Glomerular endothelial cell (primary cell): ENCODE data around the gene ATAD1. TPM values are rescaled to one million over a fixed set of nuclear protein-coding genes. Genes with fewer than 3 reads are reported as not detected.
"Not testable (repeated sequence)": the region's sequence is repeated elsewhere in the genome, so short reads cannot be mapped to it uniquely, and the experiment has no call there.

Source experiments
- DNase-seq: peaks from one replicate; pipeline ENCODE4 v3.0.0-alpha.2; 2011; ENCODE audit warnings: low read depth, low spot score; ENCODE audit errors: extremely low read depth
- total RNA-seq: library from RNA; depleted of rRNA; stranded (reverse); fragments of >200 nt; gene quantifications from 2 replicates; pipeline ENCODE4 v1.2.3, GENCODE V29; 2015

ATAD1 gene
- total RNA-seq, 1 donor from 2014 or later, result 34.7 TPM

GRCh38 chr10:87846711-87847110 is 28.7 kb upstream of the ATAD1 start:
- not testable (repeated sequence) for DNase-seq

GRCh38 chr10:87846023-87846422 is 28.0 kb upstream of the ATAD1 start:
- DNase-seq, result no peak

DNA sequence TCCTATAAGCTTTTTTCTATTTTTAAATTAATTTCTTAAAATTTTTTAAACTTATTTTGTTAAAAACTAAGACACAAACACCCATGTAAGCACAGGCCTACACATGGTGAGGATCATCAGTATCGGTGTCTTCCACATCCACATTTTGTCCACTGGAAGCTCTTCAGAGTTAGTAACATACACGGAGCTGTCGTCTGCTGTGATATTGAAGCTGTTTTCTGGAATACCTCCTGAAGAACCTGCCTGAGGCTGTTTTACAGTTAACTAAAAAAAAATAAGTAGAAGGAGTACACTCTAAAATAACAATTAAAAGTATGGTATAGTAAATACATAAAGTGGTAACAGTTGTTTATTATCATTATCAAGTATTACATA is 27.6 kb upstream of the ATAD1 start:
- no peak for DNase-seq

DNA sequence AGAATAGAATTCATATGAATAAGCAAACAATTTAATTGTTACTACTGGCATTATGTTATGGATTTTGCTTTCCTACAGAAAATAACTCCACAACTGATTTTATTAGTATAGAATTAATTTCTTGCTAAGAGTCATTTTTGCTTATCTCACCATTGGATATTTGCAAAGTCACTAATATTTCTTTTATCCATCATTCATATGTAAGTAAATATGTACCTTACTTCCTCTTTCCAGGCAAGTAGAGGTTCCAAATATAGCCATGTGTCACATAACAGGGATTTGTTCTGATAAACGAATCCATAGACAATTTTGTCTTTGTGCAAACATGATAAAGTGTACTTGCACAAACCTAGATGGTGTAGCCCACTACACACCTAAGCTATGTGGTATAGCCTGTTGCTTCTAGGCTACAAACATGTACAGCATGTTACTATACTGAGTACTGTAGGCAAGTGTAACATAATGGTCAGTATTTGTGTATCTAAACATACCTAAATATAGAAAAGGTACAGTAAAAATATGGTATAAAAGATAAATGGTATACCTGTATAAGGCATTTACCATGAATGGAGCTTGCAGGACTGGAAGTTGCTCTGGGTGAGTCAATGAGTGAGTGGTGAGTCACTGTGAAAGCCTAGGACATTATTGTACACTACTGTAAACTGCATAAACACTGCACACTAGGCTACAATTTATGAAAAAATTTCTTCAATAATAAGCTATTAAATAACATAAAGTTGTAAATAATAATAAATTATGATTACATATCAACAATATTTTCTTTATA is 27.0 kb upstream of the ATAD1 start:
- DNase-seq, result no peak

DNA sequence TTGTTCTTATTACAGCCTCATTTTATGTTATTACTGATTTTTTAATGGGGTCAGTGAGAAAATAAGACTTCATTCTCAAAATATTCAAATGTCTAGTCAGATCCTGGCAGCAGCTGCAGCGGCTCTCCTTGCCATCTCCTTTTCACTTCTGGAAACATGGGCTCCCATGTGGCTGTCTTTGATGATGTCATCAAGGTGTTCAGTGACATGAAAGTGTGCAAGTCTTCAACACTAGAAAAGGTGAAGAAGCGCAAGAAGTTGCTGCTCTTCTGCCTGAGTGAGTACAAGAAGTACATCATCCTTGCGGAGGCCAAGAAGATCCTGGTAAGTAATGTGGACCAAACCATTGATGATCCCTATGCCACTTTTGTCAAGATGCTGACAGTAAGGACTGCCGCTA is 25.7 kb upstream of the ATAD1 start:
- no peak for DNase-seq

GRCh38 chr10:87842776-87843497 is 24.9 kb upstream of the ATAD1 start:
- DNase-seq, result no peak

DNA sequence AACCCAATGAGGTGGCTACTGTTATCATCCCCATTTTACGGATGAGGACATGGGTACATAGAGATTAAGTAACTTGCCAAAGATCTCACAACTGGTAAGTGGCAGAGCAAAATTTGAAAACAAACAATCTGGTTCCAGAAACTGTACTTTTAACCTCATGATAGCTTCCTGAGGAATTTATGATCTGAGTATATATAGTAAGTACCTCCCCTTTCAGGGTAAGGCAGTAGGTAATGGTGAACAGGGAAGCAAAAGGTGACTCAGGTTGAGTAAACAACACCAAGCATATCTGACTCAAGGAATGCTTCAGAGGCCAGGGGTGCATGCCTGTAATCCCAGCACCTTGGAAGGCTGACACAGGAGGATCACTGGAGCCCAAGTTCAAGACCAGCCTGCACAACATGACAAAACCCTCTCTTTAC is 24.2 kb upstream of the ATAD1 start:
- DNase-seq, result no peak

GRCh38 chr10:87841186-87841585 is 23.2 kb upstream of the ATAD1 start:
- DNase-seq, result no peak

GRCh38 chr10:87838650-87839049 is 20.6 kb upstream of the ATAD1 start:
- DNase-seq, result no peak

GRCh38 chr10:87837445-87837844 is 19.4 kb upstream of the ATAD1 start:
- no peak for DNase-seq

DNA sequence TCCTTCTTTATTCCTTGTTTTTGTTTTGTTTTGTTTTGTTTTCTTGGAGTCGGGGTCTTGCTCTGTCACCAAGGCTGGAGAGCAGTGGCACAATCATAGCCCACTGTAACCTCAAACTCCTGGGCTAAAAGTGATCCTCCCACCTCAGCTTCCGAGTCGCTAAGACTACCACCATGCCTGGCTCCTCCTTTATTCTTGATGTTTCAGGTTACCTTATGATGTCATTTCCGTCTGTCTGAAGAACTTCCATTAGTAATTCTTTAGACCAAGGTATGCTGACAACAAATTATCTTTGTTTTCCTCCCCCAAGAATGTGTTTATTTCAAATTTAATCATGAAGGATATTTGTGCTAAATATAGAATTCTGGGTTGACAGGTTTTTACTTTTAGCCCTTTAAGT is 18.1 kb upstream of the ATAD1 start:
- DNase-seq, result no peak

- DNase-seq, result no peak
Measured at GRCh38 chr10:87829986-87830729, 12.1 kb upstream of the ATAD1 start.

GRCh38 chr10:87829051-87829450 is 11.0 kb upstream of the ATAD1 start:
- DNase-seq, result not testable (repeated sequence)

- DNase-seq, result no peak
Measured at GRCh38 chr10:87827681-87828080, 9.7 kb upstream of the ATAD1 start.

DNA sequence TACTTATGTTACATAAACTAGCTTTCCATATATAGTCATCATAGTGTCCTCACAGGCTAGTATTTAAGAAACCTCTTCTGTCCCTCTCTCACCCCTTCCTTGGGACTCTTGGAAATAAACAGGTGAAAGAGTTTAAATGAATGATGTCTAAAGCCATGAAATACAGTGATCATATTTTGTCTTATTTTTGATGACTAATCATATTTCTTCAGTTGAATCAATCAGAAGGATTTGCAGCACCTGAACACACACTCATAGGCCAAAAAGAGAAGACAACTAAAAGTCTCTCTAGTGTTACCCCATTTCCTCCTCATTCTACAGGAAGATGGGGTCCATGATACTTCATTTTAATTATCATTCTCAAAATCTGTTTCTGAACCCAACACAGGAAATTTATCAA is 8.6 kb upstream of the ATAD1 start:
- no peak for DNase-seq

GRCh38 chr10:87819289-87819585 is 1.2 kb upstream of the ATAD1 start:
- no peak for DNase-seq

DNA sequence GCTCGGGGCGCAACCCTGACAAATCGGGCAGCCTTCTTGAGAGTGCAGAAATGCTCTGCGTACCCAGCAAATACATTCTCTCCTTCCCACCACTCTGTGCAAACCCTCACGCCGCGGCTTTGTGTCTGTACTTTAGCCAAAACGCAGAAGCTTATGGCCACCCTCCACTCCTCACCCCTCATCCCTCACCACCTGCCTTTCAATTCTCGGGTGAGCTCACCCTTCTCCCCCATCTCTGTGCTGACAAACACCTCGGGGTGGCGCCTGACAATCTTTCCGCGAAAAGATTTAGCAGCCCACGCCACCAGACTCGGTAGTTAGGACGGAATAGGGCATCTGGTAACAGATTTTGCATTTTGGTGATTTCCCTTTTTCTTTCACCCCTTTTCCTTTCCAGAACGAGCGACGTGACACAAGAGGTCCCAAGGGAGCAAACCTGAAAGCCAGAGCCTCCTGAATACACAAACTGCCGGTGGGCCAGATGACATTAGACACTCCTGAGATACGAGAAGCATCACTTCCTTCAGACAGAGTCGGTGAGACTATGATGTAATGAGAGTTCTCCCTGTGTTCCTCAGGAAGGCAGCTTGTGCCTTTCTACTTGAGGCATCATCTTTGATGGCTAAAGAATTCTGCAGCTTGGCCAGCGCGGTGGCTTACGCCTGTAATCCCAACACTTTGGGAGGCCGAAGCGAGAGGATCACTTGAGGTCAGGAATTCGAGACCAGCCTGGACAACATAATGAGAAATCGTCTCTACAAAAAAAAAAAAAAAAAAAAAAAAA is 671 bp upstream of the ATAD1 start:
- DNase-seq, result no peak

DNA sequence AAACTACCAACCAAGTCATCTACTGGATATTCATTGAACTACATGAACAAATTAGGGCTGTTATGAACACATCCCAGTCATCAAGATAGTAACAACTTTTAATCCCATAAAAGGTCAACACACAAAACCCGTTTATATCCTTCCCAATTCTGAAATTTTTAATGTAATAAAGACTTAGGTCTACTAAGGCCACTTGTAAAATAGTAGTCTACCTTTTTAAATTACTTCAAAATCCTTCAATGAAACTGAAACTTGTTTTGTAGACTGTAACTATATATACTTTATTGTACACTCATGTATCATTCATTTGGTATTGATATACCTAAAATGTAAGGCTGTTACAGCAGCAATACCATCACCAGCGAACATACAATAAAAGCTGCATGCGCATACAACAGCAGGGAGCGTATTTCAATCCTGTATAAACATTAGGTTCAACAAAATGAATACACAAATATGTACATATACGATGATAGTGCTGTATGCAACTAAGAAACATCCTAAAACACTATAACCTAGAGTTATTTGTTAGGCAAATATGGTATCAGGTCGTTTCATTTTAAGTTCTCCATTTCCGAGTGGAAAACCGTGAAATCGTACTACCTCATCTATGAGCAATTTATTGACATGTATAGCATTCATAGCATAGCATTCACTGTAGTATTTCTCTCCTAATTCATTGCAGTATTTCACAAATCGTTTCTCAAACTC is 973 bp downstream of the ATAD1 start:
- no peak for DNase-seq

GRCh38 chr10:87816163-87816897 is 1.7 kb downstream of the ATAD1 start:
- no peak for DNase-seq
